H1 (cell line): ENCODE data around the gene HDDC3.

Source experiments
- BCL11A ChIP-seq, 2 experiments: IDR thresholded peaks; one replicate each; pipeline ENCODE4 v1.6.1; 2011; ENCODE audit warnings: low read depth in 2 of 2, low read length in 2 of 2, mild to moderate bottlenecking in 2 of 2
- EGR1 ChIP-seq: IDR thresholded peaks from 2 replicates; pipeline ENCODE4 v1.6.1; 2011; ENCODE audit warnings: low read depth, low read length, borderline replicate concordance
- EP300 ChIP-seq, 2 experiments: IDR thresholded peaks; 1 replicate in 1 of 2; 2 replicates in 1 of 2; pipeline ENCODE4 v1.6.1; 2011 to 2012; ENCODE audit warnings: low read depth in 2 of 2, low read length in 2 of 2, mild to moderate bottlenecking in 2 of 2, borderline replicate concordance in 1 of 2, inconsistent platforms in 1 of 2, moderate library complexity in 1 of 2
- PHF8 ChIP-seq: fragments of 200-600 bp; sonication (generic); conservative IDR thresholded peaks from 2 replicates; pipeline ENCODE4 v1.7.1; 2012; ENCODE audit warnings: low read depth, mild to moderate bottlenecking, inconsistent platforms, low read length, moderate library complexity
- POLR2A ChIP-seq, 2 experiments: IDR thresholded peaks; 1 replicate in 1 of 2; 2 replicates in 1 of 2; pipeline ENCODE4 v1.6.1; 2011; ENCODE audit warnings: low read depth in 2 of 2, low read length in 2 of 2, mild to moderate bottlenecking in 2 of 2; ENCODE audit errors: control extremely low read depth in 1 of 2
- RFX5 ChIP-seq: IDR thresholded peaks from 2 replicates; pipeline ENCODE4 v1.6.1; 2011; ENCODE audit warnings: low read depth, low read length, improper control_type of control experiment, borderline replicate concordance
- SRF ChIP-seq: IDR thresholded peaks from 2 replicates; pipeline ENCODE4 v1.6.1; 2011; ENCODE audit warnings: mild to moderate bottlenecking, low read depth, low read length, moderate library complexity
- ZNF274 ChIP-seq: IDR thresholded peaks from 2 replicates; pipeline ENCODE4 v1.7.0; 2012; ENCODE audit warnings: low read length, borderline replicate concordance; ENCODE audit errors: extremely low read depth
- TF ChIP-seq, protein P1 (sequence below), 3 experiments: IDR thresholded peaks; 1 replicate in 2 of 3; 2 replicates in 1 of 3; pipeline versions ENCODE4 v1.5.1 to v1.6.1; 2011; ENCODE audit warnings: low read length in 3 of 3, mild to moderate bottlenecking in 3 of 3, inconsistent platforms in 2 of 3, low read depth in 1 of 3, moderate library complexity in 1 of 3; ENCODE audit not compliant: insufficient read depth in 1 of 3; ENCODE audit errors: control extremely low read depth in 1 of 3

DNA sequence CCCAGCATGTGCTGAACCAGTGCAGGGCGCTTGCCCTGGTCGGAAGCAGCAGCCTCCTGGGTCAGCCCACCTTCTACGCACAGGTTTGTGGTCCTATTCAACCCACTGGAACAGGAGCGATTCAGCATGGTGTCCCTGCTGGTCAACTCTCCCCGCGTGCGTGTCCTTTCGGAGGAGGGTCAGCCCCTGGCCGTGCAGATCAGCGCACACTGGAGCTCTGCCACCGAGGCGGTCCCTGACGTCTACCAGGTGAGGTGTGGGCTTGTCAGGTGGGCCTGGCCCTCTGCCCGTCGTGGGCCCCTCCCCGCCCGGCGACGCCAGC lies 21.1 kb downstream of the HDDC3 start:
- TF ChIP-seq POLR2A (IDR thresholded peaks at IDR 0.05; ENCODE audit: control extremely low read depth in 1 of 2, low read depth in 2 of 2, low read length in 2 of 2): no peak
- TF ChIP-seq RFX5: no peak
- TF ChIP-seq BCL11A (IDR thresholded peaks at IDR 0.05; ENCODE audit: low read depth in 2 of 2, low read length in 2 of 2): no peak
- TF ChIP-seq, protein P1, sequence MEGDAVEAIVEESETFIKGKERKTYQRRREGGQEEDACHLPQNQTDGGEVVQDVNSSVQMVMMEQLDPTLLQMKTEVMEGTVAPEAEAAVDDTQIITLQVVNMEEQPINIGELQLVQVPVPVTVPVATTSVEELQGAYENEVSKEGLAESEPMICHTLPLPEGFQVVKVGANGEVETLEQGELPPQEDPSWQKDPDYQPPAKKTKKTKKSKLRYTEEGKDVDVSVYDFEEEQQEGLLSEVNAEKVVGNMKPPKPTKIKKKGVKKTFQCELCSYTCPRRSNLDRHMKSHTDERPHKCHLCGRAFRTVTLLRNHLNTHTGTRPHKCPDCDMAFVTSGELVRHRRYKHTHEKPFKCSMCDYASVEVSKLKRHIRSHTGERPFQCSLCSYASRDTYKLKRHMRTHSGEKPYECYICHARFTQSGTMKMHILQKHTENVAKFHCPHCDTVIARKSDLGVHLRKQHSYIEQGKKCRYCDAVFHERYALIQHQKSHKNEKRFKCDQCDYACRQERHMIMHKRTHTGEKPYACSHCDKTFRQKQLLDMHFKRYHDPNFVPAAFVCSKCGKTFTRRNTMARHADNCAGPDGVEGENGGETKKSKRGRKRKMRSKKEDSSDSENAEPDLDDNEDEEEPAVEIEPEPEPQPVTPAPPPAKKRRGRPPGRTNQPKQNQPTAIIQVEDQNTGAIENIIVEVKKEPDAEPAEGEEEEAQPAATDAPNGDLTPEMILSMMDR (IDR thresholded peaks at IDR 0.05; ENCODE audit: control extremely low read depth in 1 of 3, insufficient read depth in 1 of 3, low read depth in 1 of 3, low read length in 3 of 3): no peak
- TF ChIP-seq SRF: no peak
- TF ChIP-seq EP300 (IDR thresholded peaks at IDR 0.05; ENCODE audit: borderline replicate concordance in 1 of 2, low read depth in 2 of 2, low read length in 2 of 2): no peak
- no peak for TF ChIP-seq PHF8
- no peak for TF ChIP-seq ZNF274
- no peak for TF ChIP-seq EGR1
